ENCODE data around the gene PYROXD2.

PYROXD2 gene

GRCh38 chr10:98414932-98415730 is at the start of gene PYROXD2:
Gene PYROXD2 (minus strand): TSS chr10:98415182. CDS start chr10:98415135, 47 bp downstream.
- peak; percentile 51 for DNase-seq

DNA sequence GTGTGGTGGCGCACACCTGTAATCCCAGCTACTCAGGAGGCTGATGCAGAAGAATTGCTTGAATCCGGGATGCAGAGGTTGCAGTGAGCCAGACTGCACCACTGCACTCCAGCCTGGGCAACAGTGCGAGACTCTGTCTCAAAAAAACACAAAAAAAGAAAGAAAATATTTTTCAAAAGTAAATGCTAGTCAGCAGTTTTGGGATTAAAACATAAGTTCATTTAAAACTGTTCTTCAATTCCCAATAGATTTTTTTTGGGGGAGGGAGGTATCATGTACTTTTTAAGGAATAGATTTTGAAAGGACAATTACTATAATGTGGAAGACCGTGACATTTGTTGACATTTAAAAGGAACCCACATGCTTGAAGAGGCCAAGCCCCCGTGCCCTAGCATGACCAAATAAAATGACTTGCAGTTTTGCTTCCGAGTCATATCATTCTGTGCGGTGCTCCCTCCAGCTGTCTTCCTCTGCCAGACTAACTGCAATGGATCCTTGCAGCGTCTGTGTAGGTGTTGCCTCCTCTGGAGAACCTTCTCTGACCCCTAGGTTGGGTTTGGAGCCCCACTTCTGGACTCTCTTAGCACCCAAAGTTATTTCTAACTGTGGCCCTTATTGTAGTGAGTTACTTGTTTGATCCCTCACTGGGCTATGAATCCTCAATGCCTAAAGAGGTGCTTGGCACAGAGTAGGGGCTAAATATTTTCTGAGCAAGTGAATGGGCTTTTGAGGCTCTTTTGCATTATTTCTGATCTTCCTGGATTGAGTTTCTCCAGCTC is 49.2 kb upstream of the PYROXD2 start:
- no peak for DNase-seq

DNA sequence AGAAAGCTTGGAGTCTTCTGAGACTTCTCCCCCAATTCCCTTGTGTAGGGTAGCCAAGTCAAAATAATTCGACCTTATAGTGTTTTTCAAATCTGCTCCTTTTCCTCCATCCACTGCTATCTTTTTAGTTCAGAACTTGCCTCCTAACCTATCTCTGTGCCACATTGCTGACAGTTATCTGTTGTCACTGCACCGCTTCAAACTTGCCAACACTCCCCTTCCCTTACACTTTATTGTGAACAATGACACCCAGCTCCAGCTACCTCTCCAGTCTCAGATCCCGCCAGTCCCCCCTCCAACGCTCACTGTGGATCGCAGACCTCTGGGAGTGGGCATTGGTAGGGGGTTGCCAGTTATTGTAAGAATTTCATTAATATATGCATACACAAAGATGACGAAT is 48.0 kb upstream of the PYROXD2 start:
- no peak for DNase-seq

- no peak for DNase-seq
These were observed 46.5 kb upstream of the PYROXD2 start for GRCh38 chr10:98461500-98461842.

- no peak for DNase-seq
These were observed 46.0 kb upstream of the PYROXD2 start for GRCh38 chr10:98460837-98461499.

GRCh38 chr10:98458809-98459784 is 44.1 kb upstream of the PYROXD2 start:
- no peak for DNase-seq

GRCh38 chr10:98457721-98458120 is 42.7 kb upstream of the PYROXD2 start:
- DNase-seq = no peak

DNA sequence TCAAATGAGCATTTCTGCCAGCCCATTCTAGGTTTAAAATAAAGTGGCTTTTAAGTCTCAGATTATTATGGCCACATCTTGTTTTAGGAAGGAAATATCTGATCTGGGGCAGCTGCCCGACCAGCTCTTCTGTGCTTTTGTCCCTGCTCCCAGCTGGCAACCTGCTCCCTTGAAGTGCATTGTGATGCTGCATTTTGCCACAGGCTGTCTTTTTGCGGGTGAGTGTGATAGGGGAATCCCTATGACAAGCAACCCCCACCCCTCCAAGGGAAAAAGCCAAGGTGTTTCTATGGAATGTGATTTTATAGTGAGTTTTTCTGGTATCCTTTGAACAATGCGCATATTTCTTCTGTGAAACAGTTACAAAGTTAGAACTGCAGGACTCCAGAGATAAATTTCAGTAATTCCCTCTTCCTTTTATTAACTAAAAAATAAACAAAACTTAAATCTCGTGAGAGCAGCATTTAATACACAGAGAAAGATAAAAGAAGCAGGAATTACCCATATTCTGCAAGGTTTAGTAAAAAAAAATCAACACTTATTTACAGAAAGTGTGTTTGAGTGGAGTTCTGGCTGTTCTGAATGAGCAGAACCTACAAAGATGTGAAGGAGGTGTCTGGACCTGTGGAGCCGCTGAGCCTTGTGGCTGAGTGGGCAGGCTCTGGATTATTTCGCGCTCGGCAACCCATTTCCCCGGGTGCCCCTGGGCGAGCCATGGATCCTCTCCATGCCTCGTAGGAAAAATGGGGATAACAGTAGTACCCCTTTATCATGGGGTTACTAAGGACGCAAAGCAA is 41.9 kb upstream of the PYROXD2 start:
- DNase-seq = no peak

DNA sequence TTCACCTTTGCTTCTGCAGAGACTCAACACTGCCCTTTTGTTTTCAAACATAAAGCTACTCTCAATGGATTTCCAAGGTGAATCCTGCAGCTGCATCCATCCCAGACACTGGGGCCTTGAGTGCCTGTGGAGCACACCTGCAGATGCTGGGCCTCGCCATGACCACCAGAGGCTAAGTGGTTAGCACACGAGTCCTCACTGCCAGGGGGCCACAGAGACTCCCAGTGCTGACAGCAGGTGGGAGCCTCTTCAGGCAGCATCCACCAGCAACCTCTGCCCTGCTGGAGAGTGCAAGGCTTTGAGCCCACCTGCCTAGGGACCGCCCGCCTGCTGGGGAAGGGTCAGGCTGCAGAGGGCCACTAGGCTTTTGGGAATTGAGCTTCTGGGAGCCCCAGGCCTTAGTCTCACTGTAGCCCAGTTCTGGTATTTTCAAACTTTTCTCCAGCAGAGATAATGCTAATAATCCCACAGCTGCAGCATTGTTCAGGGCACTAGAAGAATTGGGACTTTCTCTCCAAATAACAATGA is 41.1 kb upstream of the PYROXD2 start:
- DNase-seq = no peak

DNA sequence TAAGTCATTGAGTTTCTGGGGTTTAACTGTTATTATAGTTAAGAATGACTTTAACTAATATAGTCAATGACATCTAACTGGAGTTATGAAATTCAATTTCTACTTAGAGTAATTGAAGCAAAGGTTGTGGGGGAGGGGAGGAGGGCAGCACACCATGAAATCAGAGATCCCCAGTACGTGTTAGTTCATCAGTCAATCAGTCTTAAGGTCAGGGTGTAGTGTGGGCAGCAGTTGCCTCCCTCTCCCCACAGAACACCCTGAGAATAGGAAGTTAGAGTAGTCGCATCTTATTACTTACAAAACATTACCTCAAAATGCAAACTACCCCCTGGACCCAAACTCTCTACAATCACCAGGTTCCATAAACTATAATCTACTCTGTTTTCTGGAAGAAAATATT is 38.7 kb upstream of the PYROXD2 start:
- no peak for DNase-seq

- no peak for DNase-seq
These were observed 35.6 kb upstream of the PYROXD2 start for GRCh38 chr10:98450618-98451017.

- DNase-seq = no peak
These were observed 34.3 kb upstream of the PYROXD2 start for GRCh38 chr10:98449287-98449686.

- peak; percentile 72 for DNase-seq
These were observed 31.8 kb upstream of the PYROXD2 start, which contains the start of gene HPS1 for GRCh38 chr10:98446661-98447221. Gene HPS1 (minus strand): TSS chr10:98446935. CDS start chr10:98443240, 3,695 bp downstream.

DNA sequence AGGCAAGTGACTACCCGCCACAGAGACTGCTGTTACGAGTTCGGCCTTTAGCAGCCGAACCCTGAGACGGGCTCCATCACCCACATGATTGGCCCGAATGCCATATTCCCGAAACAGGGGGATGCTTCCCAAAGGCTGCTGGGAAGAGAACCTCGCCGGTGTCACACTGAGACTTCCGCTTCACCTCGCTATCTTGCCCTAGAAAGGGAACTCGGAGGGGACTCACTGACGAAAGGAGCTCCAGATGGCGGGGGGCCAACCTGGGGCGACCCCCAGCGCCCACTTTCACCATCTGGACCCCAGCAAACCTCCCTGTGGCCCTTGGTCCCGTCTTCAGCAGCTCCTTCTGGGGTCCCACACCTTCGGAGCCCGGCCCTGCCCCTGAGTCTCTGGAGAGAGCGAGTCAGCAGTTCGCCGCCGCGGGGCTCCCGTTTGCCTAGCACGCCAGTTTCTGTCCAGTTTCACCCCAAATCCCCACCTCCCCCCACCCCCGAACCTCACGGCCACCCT is 31.2 kb upstream of the PYROXD2 start:
- no peak for DNase-seq

GRCh38 chr10:98445200-98445812 is 30.3 kb upstream of the PYROXD2 start:
- DNase-seq = no peak

DNA sequence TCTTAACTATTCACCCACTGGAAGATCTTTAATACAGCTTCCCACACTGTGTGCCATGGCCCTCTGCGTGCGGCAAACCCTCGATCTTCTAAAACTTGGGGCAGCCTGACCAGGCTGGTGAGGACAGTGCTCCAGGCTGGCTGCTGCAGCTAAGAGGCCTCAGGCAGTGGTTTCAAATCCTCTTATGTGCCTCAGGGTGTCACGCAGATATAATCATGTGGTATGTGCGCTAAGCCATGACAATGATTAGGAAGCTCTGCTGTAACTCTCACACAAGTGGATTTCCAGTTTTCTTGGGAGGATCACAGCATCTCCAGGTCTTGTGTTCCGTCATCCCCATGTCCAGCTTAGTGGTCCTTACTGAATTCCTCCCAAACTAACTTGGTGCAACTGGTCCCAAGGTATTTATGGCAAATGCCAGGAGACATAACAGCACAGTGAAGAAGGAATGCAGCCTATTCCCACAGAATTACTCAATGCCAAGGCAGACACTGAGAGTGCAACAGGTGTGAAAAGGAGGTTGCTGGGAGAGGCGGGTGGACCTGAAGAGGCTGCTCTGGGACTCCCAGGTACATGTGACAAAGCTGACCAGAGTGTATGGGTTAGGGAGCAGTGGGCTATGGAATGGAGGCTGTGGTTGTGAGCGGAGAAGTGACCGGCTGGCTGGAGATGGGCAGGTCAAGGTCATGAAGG is 29.5 kb upstream of the PYROXD2 start:
- no peak for DNase-seq

- no peak for DNase-seq
These were observed 23.7 kb upstream of the PYROXD2 start for GRCh38 chr10:98438715-98439114.

GRCh38 chr10:98436704-98437103 is 21.7 kb upstream of the PYROXD2 start:
- no peak for DNase-seq

DNA sequence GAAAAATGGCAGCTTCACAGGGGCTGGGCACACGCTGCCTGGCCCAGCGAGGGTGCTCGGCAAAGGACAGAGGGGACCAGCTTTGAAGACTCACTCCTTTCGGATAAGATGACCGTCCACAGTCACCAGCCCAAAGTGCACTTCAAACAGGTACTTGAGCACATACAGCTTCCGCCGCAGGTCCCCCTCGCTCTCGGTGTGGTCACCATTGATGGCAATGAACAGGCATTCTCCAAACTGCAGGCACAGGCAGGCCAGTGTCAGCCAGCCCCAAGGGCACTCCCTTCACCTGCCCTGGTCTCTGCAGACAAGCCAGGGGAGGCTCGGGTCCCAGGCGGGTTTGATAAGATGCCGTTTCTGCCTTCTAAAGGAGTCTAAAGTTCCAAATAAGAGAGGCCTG is 20.2 kb upstream of the PYROXD2 start:
- no peak for DNase-seq

Measured in activated effector memory CD4-positive, alpha-beta T cell treated with Interleukin-2 at 50 U/mL for 16 hours (primary cell).